HG03139 (cell line): ENCODE results near the gene APBB2.
"Not testable (repeated sequence)": the region's sequence is repeated elsewhere in the genome, so short reads cannot be mapped to it uniquely, and the experiment has no call there.

Experiments
- ATAC-seq: cut with Tn5 transposase; IDR thresholded peaks from one replicate; pipeline ENCODE4 v1.9.1; 2021; ENCODE audit not compliant: unreplicated experiment

APBB2 gene

GRCh38 chr4:40916880-40917279, 297.5 kb downstream of the APBB2 start:
- peak; percentile 75 for ATAC-seq

DNA sequence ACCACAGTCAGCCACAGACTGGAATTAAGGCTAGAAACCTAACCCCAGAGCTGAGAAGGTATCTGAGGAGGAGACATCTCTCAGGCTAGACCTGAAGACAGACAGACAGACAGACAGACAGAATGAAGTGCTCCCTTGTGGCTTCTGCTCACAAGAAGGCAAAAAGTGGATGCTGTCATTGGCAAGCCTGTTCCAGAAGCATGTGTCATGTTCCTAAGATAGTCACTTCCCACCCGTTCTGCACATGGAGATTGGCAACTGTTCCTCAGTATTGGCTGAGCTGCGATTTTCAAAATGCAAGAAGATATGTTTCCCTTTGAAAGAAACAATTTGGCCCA, 298.2 kb downstream of the APBB2 start:
- no peak for ATAC-seq

GRCh38 chr4:40915318-40916217, 298.8 kb downstream of the APBB2 start:
- ATAC-seq = no peak

DNA sequence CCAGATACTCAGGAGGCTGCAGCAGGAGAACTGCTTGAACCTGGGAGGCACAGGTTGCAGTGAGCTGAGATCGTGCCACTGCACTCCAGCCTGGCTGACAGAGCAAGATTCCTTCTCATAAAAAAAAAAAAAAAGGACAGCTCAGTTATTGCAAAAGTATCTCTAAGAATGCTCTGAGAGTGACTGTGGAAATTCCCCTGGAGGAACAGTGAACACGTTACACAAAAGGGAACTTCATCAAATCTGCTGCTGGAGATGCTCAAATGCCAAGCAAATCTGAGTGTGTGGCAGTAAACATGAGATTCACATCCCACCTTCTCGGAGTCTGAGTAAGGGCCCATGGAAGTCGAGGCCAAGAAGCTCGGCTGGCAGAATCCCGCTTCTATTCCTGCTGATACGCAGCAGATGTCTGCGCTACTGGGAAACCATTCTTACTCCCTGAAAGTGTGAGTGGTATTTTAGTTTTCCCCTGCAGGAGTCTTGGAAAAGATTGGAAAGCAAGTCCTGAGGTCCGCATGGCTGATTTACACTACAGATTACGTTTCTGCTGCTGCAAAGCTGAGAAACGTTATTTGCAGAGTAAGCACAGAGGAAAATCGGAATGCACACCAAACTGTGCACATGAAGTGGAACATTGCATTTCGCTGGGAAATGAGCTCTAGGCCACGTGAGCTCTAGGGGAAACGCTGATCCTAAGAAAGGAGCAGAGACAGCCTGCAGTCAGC, 301.7 kb downstream of the APBB2 start:
- no peak for ATAC-seq

DNA sequence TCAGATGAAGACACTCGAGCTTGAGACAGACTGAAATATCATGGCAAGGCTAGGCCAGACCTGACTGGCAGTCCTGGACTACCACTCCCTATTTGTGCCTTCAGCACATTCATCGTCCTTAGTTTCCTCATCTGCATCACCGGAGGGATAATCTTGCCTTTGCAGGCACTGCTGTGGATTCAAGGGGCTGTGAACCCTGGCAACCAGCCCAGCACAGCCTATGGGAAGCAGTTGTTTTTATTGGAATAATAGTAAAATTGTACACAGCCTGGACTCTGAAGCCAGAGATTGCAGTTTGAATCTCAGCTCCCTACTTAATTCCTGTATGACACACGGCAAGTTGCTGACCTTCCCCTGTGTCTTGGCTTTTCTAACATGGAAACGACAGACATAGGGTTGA, 303.6 kb downstream of the APBB2 start:
- ATAC-seq = no peak

GRCh38 chr4:40909363-40909876, 304.9 kb downstream of the APBB2 start:
- ATAC-seq = no peak

GRCh38 chr4:40908702-40909362, 305.5 kb downstream of the APBB2 start:
- peak; percentile 92 for ATAC-seq

GRCh38 chr4:40908297-40908696, 306.0 kb downstream of the APBB2 start:
- peak; percentile 8 for ATAC-seq

- ATAC-seq = no peak
Observed at GRCh38 chr4:40905414-40905813, 308.9 kb downstream of the APBB2 start.

GRCh38 chr4:40900531-40900930, 313.8 kb downstream of the APBB2 start:
- not testable (repeated sequence) for ATAC-seq

GRCh38 chr4:40897557-40898203, 316.7 kb downstream of the APBB2 start:
- ATAC-seq = no peak

- ATAC-seq = no peak
Observed at GRCh38 chr4:40890764-40891163, 323.6 kb downstream of the APBB2 start.

DNA sequence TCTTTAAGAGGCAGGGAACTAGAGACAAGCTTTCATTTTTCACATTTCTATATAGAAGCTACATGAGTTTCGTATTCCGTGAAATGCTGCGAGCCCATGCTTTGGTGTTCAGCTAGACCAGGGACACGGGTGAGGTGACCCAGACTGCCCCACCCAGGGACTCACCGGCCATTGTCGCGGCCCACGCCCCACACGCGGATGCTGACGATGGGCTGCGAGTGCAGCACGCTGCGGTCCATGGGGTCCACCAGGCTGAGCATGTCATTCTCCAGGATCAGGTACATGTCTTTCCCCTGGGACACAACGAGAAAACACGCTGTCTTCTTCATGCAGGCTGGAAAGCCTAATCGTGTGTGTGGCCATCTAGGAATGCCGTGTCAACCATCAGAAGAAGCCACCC, 324.1 kb downstream of the APBB2 start:
- ATAC-seq = no peak

DNA sequence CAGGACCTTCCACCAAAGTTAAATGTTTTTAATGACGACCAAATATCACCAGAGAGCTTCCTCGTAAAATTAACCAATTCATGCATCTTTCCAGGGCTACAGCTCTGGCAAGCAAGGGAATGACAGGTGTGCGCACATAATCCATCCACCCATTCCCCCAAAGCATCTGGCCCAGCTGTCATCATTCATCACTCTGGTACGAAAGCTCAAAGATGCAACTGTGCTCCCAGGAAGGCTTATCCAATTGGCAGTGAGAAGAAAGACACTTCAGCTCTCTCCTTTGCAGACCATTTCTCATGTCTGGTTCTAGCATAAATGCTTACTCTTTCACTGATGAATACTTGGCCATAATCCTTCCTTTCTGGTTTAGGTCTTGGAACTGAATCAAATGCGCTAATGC, 325.4 kb downstream of the APBB2 start:
- no peak for ATAC-seq

DNA sequence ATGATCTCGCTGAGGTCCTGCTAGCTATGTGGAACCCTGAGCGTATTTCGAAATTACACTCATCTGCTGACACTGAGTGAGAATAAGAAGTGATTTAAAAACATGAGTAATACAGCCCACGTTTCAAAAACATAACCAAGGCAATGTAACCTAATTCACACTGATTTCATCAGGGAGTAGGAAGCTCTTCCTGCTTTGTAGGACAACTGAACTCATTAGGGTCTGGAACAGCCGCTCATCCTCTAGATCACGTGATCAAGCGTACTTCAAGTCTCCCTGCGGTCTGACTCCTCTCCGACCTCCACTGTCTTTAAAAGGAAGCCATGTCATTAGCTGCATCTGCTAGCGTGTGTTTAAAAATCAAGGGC, 326.6 kb downstream of the APBB2 start:
- ATAC-seq = no peak

- no peak for ATAC-seq
Observed at GRCh38 chr4:40886931-40887763, 327.2 kb downstream of the APBB2 start.

DNA sequence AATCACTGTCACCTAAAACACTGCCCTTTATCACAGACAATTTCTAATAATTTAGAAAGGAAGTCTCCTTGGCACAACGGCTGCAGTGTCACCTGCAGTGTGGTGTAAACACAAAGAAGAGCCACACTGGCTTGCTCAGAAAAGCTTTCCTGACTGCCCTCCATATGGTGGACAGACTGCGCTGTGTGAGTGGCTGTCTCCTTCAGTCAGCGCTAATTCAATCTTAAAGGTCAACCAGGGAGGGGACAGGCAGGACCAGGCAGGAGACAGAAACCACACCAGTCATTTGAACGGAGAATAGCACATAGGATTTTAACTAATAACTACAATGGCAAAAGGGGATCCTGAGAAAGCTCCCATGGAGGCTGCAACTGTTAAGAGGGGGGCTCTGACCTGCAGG, 332.5 kb downstream of the APBB2 start:
- no peak for ATAC-seq

GRCh38 chr4:40881096-40881495, 333.2 kb downstream of the APBB2 start:
- ATAC-seq = no peak

- ATAC-seq = no peak
Observed at GRCh38 chr4:40878548-40879055, 335.7 kb downstream of the APBB2 start.

GRCh38 chr4:40877081-40877480, 337.3 kb downstream of the APBB2 start:
- no peak for ATAC-seq
